ENCODE measurements around the gene PAGR1.

Gene PAGR1

DNA sequence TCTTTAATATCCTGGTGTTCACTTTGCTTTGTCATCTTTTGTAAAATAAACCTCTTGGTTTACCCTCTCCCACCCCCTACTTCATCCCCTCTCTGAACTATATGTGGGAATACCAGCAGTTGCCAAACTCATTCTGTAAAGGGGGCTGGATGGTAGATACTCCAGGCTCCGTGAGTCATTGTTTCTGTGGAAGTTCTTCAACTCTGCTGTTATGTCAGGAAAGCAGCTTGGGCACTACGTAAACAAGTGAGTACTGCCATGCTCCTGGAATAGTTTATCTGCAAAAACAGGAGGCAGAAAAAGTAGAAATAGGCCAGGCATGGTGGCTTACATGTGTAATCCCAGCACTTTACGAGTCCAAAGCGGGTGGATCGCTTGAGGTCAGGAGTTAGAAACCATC is 21.9 kb downstream of the PAGR1 start:
- no peak for DNase-seq

DNA sequence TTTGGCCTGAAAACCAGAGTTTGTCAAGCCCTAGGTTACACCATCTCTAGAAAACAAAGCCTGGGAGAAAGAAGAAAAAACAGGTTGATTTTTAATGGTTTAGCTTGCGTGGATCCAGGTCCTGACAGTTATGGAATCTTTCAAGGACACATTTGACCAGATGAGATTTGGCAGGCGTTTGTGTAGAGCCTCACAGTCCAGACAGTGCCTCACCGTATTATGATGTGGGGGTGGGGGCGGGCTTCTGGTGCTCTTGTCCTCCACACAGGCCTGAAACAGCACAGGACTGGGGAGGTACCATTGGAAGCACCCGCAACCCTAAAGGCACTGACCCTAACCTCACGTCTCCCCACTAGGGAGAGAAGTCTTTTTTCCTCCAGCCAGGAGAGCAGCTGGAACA is 23.9 kb downstream of the PAGR1 start:
- no peak for DNase-seq

DNA sequence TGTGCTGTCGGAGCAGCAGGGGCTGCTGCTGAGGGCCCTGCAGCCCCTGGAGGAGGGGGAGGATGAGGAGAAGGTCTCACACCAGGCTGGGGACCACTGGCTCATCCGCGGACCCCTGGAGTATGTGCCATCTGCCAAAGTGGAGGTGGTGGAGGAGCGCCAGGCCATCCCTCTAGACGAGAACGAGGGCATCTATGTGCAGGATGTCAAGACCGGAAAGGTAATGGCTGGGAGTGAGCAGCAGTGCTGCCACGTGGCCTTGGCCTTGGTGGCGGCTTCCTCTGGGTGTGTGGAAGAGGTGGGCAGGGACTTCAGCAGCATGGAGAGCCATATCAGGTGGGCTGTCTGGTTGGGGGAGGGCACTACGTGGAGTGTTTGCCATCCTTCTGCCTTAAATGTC is 24.3 kb downstream of the PAGR1 start:
- no peak for DNase-seq

DNA sequence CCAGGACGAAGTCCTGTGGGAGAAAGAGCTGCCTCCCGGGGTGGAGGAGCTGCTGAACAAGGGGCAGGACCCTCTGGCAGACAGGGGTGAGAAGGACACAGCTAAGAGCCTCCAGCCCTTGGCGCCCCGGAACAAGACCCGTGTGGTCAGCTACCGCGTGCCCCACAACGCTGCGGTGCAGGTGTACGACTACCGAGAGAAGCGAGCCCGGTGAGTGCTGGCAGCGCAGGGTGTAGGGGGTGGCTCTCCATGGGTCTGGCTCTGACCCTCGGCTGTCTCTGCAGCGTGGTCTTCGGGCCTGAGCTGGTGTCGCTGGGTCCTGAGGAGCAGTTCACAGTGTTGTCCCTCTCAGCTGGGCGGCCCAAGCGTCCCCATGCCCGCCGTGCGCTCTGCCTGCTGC is 25.7 kb downstream of the PAGR1 start:
- DNase-seq: no peak

DNA sequence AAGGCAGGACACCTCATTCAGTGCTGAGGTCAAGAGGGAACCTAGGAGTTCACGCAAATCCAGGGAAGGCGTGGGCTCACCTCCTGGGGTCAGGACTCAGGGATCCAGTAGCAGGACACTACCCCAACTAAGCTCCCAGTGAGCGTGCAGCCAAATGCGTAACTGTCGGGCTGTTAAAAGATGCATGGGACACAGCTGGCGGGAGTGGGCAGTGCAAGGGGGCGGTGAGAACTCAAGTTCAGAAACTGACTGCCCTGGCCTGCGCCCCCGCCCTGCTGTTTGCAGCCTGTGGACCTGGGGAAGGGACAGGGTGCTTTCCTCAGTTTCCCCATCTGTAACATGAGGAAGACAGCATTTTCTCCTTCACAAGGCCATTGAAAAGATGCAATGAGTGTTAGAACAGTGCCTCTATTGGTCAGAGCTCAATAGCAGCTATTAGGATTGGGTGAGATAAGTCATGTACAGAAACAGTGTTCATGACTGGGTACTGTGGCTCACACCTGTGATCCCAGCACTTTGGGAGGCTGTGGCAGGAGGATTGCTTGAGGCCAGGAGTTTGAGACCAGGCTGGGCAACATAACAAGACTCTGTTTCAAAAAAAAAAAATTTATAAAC is 26.9 kb downstream of the PAGR1 start:
- no peak for DNase-seq

DNA sequence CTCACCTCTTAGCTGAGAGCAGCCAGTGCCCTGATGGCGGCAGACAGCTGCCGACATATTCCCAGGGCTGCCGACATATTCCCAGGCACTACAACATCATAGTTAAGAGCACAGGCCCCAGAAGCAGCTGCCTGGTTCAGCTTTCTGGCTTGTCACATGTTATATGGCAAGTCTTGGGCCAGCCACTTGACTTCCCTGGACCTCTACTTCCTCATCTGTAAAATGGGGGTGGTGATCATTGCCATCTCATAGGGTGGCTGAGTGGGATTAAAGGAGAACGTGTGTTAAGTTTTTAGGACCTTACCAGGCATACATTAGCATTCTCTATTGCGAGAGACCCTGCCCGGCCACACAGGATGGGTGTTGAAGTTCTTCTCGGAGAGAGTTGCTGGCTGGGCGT is 28.0 kb downstream of the PAGR1 start:
- no peak for DNase-seq

DNA sequence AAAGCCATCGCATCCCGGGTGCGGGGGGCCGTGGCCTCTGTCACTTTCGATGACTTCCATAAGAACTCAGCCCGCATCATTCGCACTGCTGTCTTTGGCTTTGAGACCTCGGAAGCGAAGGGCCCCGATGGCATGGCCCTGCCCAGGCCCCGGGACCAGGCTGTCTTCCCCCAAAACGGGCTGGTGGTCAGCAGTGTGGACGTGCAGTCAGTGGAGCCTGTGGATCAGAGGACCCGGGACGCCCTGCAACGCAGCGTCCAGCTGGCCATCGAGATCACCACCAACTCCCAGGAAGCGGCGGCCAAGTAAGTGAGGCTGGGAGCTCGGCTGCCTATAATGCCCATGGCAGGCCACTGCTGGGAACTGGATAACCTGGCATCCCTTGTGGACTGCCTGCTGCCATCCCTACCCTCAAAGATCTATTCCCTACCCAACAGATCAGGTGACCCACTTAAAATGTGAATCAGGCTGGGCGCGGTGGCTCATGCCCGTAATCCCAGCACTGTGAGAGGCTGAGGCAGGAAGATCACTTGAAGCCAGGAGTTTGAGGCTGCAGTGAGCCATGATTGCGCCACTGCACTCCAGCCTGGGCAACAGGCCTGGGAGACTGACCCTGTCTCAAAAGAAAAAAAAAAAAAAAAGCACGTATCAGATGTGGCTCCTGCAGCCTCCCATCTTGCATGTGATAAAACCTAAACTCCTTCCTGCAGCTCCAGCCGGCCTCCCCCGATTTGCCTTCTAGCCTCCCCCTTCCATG is 28.8 kb downstream of the PAGR1 start:
- DNase-seq: no peak

DNA sequence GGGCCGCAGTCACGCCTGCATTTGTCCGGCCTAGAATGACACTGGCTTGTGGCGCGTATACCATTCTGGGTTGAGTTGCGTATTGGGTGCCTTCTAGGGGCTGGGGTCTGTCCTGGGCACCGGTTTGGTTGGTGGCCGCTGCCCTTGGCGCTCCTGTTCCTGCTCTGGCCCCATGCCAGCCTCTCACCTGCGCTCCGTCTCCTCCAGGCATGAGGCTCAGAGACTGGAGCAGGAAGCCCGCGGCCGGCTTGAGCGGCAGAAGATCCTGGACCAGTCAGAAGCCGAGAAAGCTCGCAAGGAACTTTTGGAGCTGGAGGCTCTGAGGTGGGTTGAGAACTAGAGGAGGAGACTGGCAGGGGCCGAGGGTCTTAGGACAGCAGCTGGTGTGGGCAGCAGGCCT is 29.7 kb downstream of the PAGR1 start:
- DNase-seq: no peak

DNA sequence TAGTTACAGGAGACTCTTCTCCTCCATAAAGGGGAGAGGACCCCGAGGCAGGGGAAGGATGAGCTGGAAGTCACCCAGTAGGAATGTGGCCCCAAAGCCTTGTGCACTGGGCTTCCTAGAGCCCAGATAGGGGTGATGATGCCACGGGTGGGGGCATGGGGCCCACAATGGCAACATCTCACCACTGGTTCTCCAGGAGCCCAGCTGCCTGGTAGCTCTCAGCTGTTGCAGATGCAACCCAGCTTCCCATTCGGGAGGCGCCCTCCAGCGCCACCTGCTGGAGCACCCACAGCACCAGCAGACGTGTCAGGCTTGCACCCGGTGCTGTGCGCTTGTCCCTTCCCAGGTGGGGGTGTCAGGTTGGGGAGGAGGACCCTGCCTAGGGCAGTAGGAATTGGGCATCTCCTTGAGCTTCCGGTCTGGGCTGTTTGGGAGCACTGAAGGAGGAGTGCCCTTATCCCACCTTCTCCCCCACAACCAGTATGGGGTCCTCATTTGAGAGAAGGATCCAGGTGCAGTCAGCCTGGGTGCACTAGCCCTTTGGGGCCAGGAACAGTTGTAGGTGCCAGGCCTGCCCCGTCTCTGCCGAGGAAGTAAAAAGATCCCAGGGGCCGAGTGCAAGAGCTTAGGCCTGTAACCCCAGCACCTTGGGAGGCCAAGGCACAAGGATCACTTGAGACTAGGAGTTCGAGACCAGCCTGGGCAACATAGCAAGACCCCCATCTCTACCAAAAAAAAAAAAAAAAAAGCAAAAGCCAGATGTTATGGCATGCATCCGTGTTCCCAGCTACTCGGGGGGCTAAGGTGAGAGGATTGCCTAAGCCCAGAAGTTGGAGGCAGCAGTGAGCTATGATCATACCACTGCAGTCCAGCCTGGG is 32.7 kb downstream of the PAGR1 start:
- peak; percentile 54 to 79 (median 74) for DNase-seq

DNA sequence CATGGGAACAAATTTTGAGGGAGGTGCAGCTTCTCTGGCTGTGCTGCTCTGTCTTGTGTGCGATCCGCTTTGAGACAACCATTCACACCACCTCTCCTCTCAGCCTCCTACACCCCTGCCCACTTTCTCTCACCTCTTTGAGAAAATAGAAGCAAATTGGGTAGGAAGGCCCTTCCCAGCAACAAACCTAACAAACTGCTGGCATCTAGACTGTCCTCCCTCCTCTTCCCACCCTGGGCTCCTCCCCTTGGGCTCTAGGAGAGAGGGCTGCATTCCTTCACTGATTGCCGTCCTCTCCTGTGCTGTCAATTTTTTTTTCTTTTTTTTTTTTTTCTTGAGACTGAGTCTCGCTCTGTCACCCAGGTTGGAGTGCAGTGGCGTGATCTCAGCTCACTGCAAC is 33.6 kb downstream of the PAGR1 start:
- no peak for DNase-seq

DNA sequence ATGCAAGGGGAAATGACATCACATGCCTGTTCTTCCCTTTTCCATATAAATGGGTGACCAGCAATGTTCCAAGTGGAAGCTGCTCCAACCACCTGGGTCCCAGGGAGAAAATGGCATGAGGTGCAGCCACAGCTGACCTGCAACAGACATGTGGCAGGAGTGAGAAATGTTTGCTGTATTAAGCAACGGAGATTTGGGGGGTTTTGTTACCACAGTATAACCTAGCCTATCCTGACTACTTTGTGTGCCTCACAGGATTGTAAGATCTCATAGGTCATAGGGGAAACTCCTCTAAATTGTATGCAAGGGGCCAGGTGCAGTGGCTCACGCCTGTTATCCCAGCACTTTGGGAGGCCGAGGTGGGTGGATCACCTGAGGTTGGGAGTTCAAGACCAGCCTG is 35.0 kb downstream of the PAGR1 start:
- DNase-seq: no peak

DNA sequence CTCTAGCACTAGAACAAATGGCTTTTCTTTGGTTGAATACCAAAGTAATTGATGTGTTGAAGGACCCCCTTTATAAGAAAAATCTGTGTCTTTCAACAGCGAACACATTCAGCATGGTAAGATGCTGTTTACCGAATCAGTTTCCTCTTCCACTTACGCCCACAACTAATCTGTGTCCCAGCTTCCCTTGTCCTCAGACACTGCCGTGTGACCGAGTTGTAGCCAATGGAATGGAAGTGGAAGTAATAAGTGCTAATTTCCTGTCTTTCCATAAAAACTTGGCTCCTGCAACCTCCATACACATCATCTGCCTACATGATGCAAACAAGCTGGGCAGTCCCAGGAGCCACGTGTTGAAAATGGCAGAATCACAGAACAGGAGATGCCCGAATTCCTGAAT is 36.7 kb downstream of the PAGR1 start:
- no peak for DNase-seq

DNA sequence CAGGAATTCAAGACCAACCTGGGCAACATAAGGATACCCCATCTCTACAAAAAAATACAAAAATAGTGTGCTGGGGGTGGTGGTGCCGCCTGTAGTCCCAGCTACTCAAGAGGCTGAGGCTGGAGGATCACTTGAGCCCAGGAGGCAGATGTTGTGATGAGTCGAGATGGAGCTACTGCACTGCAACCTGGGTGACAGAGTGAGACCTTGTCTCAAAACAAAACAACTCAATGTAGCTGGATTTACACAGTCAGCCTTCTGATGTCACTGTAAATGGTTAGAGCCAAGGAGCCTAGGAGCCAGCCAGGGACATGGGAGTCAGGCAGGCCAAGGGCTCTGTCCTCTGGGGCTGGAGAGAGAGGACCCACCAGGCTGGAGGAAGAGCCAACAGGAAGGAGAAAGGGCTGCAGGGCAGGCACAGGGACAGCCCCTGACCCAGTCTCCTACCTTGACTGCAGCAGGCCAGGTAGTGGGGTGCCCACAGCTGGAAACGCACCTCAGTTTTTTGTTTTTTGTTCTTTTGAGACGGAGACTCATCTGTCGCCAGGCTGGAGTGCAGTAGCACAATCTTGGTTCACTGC is 38.7 kb downstream of the PAGR1 start:
- no peak for DNase-seq

DNA sequence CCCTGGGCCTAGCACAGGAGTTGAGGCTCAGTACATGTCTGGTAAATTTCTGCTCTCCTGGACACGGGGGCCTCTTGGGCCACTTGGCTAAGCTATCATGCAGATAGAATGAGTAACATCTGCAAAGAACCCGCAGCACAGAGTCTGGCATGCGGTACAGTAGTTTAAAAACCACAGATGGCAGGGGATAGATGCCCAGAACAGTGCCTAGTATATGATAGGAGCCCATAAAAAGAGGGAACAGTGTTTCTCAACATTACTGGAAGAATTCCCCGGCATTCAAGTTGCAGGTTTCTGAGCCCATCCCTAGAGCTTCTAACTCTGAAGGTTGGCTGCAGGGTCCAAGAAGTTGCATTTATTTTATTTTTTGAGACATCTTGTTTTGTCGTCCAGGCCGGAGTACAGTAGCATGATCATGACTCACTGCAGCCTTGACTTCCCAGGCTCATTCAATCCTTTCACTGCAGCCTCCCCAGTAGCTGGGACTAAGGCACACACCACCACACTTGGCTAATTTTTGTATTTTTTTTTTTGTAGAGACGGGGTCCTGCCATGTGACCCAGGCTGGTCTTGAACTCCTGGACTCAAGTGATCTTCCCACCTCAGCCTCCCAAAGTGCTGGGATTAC is 41.3 kb downstream of the PAGR1 start:
- DNase-seq: no peak

DNA sequence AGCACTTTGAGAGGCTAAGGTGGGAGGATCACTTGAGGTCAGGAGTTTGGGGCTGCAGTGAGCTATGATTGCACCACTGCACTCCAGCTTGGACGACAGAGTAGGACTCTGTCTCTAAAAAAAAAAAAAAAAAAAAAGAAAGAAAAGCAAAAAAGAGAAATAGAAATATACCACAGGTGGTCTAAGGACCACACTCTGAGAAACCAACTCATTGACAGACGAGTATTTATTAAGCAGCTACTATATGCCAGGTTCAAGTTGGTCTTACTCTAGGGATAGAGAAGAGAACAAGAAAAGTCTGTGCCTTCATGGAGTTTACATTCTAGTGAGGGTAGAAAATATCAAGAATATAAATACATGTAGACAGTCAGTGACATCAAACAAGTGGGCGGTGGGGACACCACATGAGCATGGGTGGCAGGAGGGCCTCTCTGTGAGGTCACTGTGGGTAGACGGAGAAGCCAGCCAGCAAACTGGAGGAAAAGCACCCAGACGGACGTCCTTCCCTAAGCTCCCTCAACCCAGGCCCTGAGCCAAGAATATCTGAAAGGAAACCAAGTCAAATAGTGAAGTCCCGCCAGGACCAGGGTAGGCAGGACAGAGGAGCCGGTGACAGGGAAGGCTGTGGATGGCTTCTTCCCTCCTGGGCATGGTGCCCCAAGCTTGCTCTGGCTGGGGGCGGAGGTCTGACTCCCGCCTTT is 42.3 kb downstream of the PAGR1 start:
- DNase-seq: no peak

DNA sequence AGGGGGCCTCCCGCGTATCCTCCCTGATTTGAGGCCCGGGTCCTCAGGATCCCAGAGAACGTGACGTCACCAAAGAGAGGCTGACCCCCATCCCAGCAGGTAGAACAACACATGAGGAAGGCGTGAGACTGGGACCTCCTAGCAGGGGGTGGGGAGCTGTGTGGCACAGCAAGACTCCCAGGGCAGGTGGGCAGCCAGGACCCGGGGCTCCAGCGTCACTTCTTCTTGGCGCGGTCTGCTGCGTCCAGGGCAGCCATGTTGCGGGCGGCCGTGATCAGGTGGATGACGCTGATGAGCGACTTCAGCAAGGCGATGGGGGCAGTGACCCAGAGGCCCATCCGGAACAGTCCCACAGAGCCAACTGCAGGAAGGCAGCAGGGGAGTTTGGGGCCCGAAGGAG is 43.0 kb downstream of the PAGR1 start:
- DNase-seq: no peak

DNA sequence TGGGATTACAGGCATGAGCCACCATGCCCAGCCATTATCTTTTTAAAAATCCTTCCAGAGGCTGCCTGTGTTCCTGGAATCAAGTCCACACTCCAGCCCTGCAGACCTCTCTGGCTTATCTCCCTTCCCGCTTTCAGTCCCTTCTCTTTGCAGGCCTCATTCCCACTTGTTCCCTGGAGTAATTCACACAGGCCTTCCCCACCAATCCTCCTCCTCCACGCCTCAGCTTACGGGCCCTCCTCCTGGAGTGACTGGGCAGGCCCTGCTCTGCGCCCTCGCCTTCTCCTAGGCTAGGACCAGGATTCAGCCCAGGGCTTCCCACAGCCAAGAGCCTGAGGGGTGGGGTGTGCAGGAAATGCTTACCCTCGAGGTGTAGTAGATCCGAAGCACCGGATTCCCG is 44.3 kb downstream of the PAGR1 start:
- DNase-seq: no peak

DNA sequence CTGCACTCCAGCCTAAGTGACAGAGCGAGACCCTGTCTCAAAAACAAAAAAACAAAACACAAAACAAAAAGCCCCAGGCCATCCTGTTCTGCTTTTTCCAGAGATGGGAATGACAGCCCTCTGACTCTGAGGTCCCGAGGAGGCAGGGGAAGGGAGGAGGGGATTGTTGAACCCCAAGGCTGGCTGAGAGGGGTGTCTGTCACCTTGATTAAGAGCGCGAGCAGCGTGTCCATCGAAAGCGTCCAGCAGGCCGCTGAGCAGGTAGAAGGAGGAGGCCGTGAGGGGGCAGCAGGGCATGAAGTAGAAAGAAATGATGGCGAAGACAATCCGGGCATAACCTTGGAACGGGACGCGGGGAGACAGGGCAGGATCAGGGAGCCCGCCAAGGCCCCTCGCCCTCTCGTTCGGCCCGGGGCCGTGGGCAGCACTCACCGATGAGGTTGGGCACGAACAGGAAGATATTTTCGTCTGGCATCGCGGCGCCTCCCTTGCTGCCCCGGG is 46.5 kb downstream of the PAGR1 start:
- no peak for DNase-seq

DNA sequence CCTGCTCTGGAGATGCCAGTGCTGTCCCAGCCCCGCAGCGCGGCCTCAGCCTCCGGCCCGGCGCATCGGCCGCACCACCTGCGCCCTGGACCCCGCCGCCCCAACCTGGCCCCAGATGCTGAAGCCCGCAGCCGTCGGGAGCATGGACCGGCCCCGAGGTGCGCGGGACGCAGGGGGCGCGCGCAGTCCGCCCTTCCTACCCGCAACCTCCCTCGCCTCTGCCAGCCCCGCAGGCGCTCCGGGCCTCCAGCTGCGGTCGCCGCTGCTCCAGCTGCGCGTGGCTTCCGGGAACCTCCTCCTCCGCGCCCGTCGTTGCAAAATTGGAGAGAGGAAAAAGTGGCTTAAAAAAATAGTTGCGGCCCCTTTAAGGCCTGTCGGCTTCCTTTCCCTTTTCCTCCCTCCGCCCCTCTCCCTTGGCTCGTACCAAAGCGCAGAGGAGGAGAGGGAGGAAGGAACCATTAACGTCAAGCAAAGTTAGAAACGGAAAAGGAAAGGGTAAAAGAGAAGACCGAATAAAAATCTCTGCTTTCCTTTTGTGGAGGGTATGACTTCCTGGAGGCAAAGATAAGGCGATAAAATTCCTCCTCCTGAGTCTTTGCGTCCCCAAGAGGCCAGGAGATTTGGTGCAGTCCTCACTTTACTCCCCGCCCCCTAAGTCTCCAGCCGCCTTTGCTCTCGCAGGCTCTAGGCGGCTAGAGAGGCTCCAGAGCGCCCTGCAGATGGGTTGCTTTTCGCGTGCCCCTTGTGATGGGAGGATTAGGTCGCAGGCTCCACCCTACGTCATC is 47.1 kb downstream of the PAGR1 start, which contains the start of gene CDIPT:
TSS of gene CDIPT (minus strand) at position 343 of the 785 bp plus-strand sequence. CDS start 369 bp downstream, outside the sequence.
- DNase-seq: peak; percentile 84 to 96 (median 90)

DNA sequence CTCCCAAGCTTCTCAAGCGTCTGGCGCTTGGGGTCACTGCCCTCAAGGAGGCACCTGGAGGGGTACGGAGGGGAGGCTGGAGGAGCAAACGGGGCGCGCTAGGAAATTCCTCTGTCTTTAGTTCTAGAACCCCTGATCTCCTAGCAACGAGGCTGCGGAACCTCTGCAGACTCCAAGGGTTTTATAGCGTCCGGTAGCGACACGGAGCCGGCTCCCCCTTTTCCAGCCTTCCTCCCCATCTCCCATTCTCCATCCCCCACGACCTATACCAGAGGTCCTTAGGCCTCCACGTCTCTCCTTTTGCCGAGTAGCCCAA is 47.7 kb downstream of the PAGR1 start:
- no peak for DNase-seq

DNA sequence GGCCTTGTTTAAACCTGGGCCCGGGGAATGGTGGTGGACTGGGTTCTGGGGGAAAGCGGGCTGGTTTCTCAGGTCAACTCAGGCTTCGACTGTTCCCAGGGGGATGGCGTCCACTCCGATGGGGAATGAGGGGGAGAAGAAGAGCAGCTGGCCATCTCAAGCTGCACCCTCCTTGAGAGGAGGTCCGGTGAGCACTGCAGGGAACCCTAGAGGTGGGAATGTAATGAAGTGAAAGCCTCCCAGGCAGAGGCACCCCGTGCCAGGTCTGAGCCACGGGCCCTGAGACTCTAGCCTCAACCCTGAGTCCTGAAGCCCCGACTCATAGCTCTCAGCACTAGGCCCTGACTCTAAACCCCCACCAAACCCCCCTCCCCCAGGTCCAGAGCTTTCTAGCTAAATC is 48.3 kb downstream of the PAGR1 start:
- DNase-seq: no peak
